Peyer's patch (tissue), 4 donors: ENCODE results near the gene KCNQ1.

Experiments used
- POLR2A ChIP-seq, 2 donors: fragments of 450-650 bp; IDR thresholded peaks; one replicate each; pipeline ENCODE4 v1.5.1; 2017; ENCODE audit warnings: antibody characterized with exemption in 2 of 2, mild to moderate bottlenecking in 2 of 2, moderate library complexity in 2 of 2
- TF ChIP-seq, protein P1 (sequence below), 6 experiments: fragments of 450-650 bp in 4 of 6; fragments of 200-600 bp in 2 of 6; sonication (generic) in 1 of 6; IDR thresholded peaks; one replicate each; pipeline ENCODE4 v1.5.1; 2017 to 2019; ENCODE audit warnings: antibody characterized with exemption in 6 of 6, mild to moderate bottlenecking in 3 of 6, moderate library complexity in 1 of 6

DNA sequence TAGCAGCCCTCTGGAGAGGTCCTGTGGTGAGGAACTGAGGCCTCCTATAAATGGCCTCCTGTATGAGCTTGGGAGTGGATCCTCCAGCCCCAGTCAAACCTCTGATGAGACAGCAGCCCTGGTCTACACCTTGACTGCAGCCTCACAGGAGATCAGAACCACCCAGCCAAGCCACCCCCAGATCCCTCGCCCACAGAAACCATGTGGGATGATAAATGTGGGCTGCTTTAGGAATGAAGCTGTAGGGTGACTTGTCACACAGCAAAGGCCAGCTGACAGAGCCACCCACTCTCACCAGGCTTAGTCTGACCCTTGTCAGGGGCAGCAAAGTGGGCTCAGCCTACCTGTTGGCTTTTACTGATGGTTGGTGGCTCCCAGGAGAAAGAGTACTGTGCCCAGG is 261.5 kb downstream of the KCNQ1 start:
- TF ChIP-seq, protein P1, sequence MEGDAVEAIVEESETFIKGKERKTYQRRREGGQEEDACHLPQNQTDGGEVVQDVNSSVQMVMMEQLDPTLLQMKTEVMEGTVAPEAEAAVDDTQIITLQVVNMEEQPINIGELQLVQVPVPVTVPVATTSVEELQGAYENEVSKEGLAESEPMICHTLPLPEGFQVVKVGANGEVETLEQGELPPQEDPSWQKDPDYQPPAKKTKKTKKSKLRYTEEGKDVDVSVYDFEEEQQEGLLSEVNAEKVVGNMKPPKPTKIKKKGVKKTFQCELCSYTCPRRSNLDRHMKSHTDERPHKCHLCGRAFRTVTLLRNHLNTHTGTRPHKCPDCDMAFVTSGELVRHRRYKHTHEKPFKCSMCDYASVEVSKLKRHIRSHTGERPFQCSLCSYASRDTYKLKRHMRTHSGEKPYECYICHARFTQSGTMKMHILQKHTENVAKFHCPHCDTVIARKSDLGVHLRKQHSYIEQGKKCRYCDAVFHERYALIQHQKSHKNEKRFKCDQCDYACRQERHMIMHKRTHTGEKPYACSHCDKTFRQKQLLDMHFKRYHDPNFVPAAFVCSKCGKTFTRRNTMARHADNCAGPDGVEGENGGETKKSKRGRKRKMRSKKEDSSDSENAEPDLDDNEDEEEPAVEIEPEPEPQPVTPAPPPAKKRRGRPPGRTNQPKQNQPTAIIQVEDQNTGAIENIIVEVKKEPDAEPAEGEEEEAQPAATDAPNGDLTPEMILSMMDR (IDR thresholded peaks at IDR 0.05), result no peak
- TF ChIP-seq POLR2A (IDR thresholded peaks at IDR 0.05), result no peak
